Mesenchymal stem cell (in vitro differentiated cells and primary cell): ENCODE results near the gene SULT1E1.

ENCODE experiments used
- DNase-seq: peaks from one replicate; pipeline ENCODE4 v3.0.0-alpha.2; 2013
- H2AFZ ChIP-seq: one replicate; pipeline ENCODE4 v1.6.1; 2013; ENCODE audit warnings: low read depth, mild to moderate bottlenecking, control low read depth, inconsistent platforms, low read length, moderate library complexity
- H2AK5ac ChIP-seq: 2 replicates; pipeline ENCODE4 v1.6.1; 2013; ENCODE audit warnings: low read length, moderate library complexity, mild to moderate bottlenecking, inconsistent platforms; ENCODE audit not compliant: severe bottlenecking
- H2BK120ac ChIP-seq: one replicate; pipeline ENCODE4 v1.6.1; 2013; ENCODE audit warnings: low read depth, mild to moderate bottlenecking, inconsistent platforms, low read length, moderate library complexity
- H2BK12ac ChIP-seq, 2 experiments: one replicate each; pipeline ENCODE4 v1.6.1; 2013; ENCODE audit warnings: inconsistent platforms in 2 of 2, low read length in 2 of 2, mild to moderate bottlenecking in 2 of 2, moderate library complexity in 2 of 2, control low read depth in 1 of 2
- H2BK15ac ChIP-seq: one replicate; pipeline ENCODE4 v1.6.1; 2013; ENCODE audit warnings: mild to moderate bottlenecking, low read depth, inconsistent platforms; ENCODE audit not compliant: poor library complexity, severe bottlenecking
- H2BK5ac ChIP-seq: 2 replicates; pipeline ENCODE4 v1.6.1; 2013; ENCODE audit warnings: low read depth, mild to moderate bottlenecking, low read length, control low read depth, inconsistent platforms; ENCODE audit not compliant: poor library complexity, severe bottlenecking
- H3K14ac ChIP-seq, 2 experiments: one replicate each; pipeline ENCODE4 v1.6.1; 2013; ENCODE audit warnings: inconsistent platforms in 2 of 2, low read length in 2 of 2, control low read depth in 1 of 2, mild to moderate bottlenecking in 1 of 2, moderate library complexity in 1 of 2
- H3K18ac ChIP-seq, 2 experiments: one replicate each; pipeline ENCODE4 v1.6.1; 2013; ENCODE audit warnings: inconsistent platforms in 2 of 2, low read length in 2 of 2, control low read depth in 1 of 2, low read depth in 1 of 2, mild to moderate bottlenecking in 1 of 2
- H3K23ac ChIP-seq, 2 experiments: one replicate each; pipeline ENCODE4 v1.6.1; 2013; ENCODE audit warnings: inconsistent platforms in 2 of 2, low read length in 2 of 2, mild to moderate bottlenecking in 2 of 2, moderate library complexity in 2 of 2, control low read depth in 1 of 2
- H3K27ac ChIP-seq: 2 replicates; pipeline ENCODE4 v1.5.1; 2013; ENCODE audit warnings: mild to moderate bottlenecking, moderate library complexity, low read length, control low read depth, inconsistent platforms; ENCODE audit not compliant: poor library complexity, severe bottlenecking
- H3K27me3 ChIP-seq, 2 experiments: 2 replicates each; pipeline versions ENCODE4 v1.6.1 to v1.7.0; 2013; ENCODE audit warnings: low read length in 2 of 2, mild to moderate bottlenecking in 2 of 2, moderate library complexity in 2 of 2, control low read depth in 1 of 2, inconsistent platforms in 1 of 2; ENCODE audit not compliant: control insufficient read depth in 1 of 2, insufficient read depth in 1 of 2
- H3K36me3 ChIP-seq, 2 experiments: 2 replicates each; pipeline versions ENCODE4 v1.6.1 to v1.7.0; 2013; ENCODE audit warnings: low read length in 2 of 2, control low read depth in 1 of 2, inconsistent platforms in 1 of 2, low read depth in 1 of 2, mild to moderate bottlenecking in 1 of 2; ENCODE audit not compliant: insufficient read depth in 2 of 2, control insufficient read depth in 1 of 2
- H3K4ac ChIP-seq, 2 experiments: one replicate each; pipeline ENCODE4 v1.6.1; 2013; ENCODE audit warnings: inconsistent platforms in 2 of 2, low read length in 2 of 2, mild to moderate bottlenecking in 2 of 2, moderate library complexity in 2 of 2, control low read depth in 1 of 2, low read depth in 1 of 2
- H3K4me1 ChIP-seq: 2 replicates; pipeline ENCODE4 v1.6.1; 2013; ENCODE audit warnings: low read depth, low read length, control low read depth; ENCODE audit not compliant: control insufficient read depth, insufficient read depth
- H3K4me2 ChIP-seq: 2 replicates; pipeline ENCODE4 v1.6.1; 2013; ENCODE audit warnings: low read length, mild to moderate bottlenecking, inconsistent platforms; ENCODE audit not compliant: poor library complexity, severe bottlenecking
- H3K4me3 ChIP-seq, 2 experiments: 2 replicates each; pipeline versions ENCODE4 v1.5.1 to v1.7.0; 2013; ENCODE audit warnings: low read length in 2 of 2, mild to moderate bottlenecking in 2 of 2, control low read depth in 1 of 2, low read depth in 1 of 2; ENCODE audit not compliant: insufficient read depth in 1 of 2
- H3K79me1 ChIP-seq: replicated peaks from 2 replicates; pipeline ENCODE4 v1.6.1; 2013; ENCODE audit warnings: mild to moderate bottlenecking, control low read depth, low read length, inconsistent platforms; ENCODE audit not compliant: poor library complexity, severe bottlenecking
- H3K9ac ChIP-seq: 2 replicates; pipeline ENCODE4 v1.7.0; 2013; ENCODE audit warnings: mild to moderate bottlenecking, low read length, moderate library complexity
- H3K9me3 ChIP-seq: 2 replicates; pipeline ENCODE4 v1.7.0; 2013; ENCODE audit warnings: mild to moderate bottlenecking, low read length; ENCODE audit not compliant: control insufficient read depth
- H4K8ac ChIP-seq: one replicate; pipeline ENCODE4 v1.6.1; 2013; ENCODE audit warnings: inconsistent platforms, mild to moderate bottlenecking, low read length, moderate library complexity
- H4K91ac ChIP-seq: one replicate; pipeline ENCODE4 v1.6.1; 2013; ENCODE audit warnings: mild to moderate bottlenecking, low read length, inconsistent platforms
- WGBS: methylation state at CpG from one replicate; pipeline ENCODE4 v1.1.7; 2013; ENCODE audit warnings: mixed read lengths; 5-methylcytosine and 5-hydroxymethylcytosine counted together

The SULT1E1 gene

GRCh38 chr4:69832326-69833030 lies 27.5 kb downstream of the SULT1E1 start:
- Histone ChIP-seq H2BK15ac (no peak overlapping the region), H3K14ac (no peak overlapping the region), H2BK120ac (no peak overlapping the region), H3K36me3 (no peaks in the 10 kb centered on the region), H3K4me3 (no peak overlapping the region), H3K9ac (no peak overlapping the region), H3K79me1 (no peaks in the 10 kb centered on the region), H4K8ac (no peak overlapping the region), H3K4me1 (peaks cover 18% of the 10 kb centered on the region), H3K4ac (no peak overlapping the region), H3K4me2 (peak overlapping the region; percentile 9), H2BK5ac (peak overlapping the region; percentile 60), H3K27me3 (no peaks in the 10 kb centered on the region), H4K91ac (no peak overlapping the region), H3K27ac (peak overlapping the region; percentile 76), H3K9me3 (no peaks in the 10 kb centered on the region), H2AFZ (no peak overlapping the region), H2BK12ac (no peak overlapping the region), H3K23ac (no peak overlapping the region), H2AK5ac (peak overlapping the region; percentile 42), H3K18ac (no peak overlapping the region)
- DNase-seq = no peak
- WGBS = 75% methylated on average over 8 of the region's 10 CpGs

- Histone ChIP-seq H2BK120ac (no peak overlapping the region), H3K4me2 (no peak overlapping the region), H3K23ac (no peak overlapping the region), H2BK15ac (no peak overlapping the region), H3K4ac (no peak overlapping the region), H3K18ac (no peak overlapping the region), H3K4me3 (no peak overlapping the region), H2BK12ac (no peak overlapping the region), H3K9ac (no peak overlapping the region), H3K14ac (no peak overlapping the region), H3K27me3 (no peaks in the 10 kb centered on the region), H3K36me3 (no peaks in the 10 kb centered on the region), H3K79me1 (no peaks in the 10 kb centered on the region), H2AK5ac (peak overlapping the region; percentile 93), H3K9me3 (no peaks in the 10 kb centered on the region), H3K4me1 (peaks cover 18% of the 10 kb centered on the region), H4K8ac (no peak overlapping the region), H4K91ac (no peak overlapping the region), H3K27ac (peak overlapping the region; percentile 76), H2BK5ac (peak overlapping the region; percentile 60), H2AFZ (no peak overlapping the region)
- WGBS = 82% methylated on average over 16 of the region's 16 CpGs
- DNase-seq = no peak
Observed at GRCh38 chr4:69831646-69832325, 28.2 kb downstream of the SULT1E1 start.

- peaks cover 18% of the 10 kb centered on the region for H3K4me1 ChIP-seq
- no peaks in the 10 kb centered on the region for H3K36me3 ChIP-seq
- DNase-seq = no peak
- H3K9ac ChIP-seq = no peak overlapping the region
- H3K18ac ChIP-seq = no peak overlapping the region
- H3K79me1 ChIP-seq = no peaks in the 10 kb centered on the region
- no peak overlapping the region for H3K27ac ChIP-seq
- no peak overlapping the region for H2BK5ac ChIP-seq
- no peak overlapping the region for H3K4me3 ChIP-seq
- H3K27me3 ChIP-seq = no peaks in the 10 kb centered on the region
- H3K4ac ChIP-seq = no peak overlapping the region
- no peak overlapping the region for H2BK15ac ChIP-seq
- no peak overlapping the region for H2BK12ac ChIP-seq
- no peak overlapping the region for H3K23ac ChIP-seq
- no peak overlapping the region for H3K14ac ChIP-seq
- no peak overlapping the region for H3K4me2 ChIP-seq
- H2AFZ ChIP-seq = no peak overlapping the region
- no peak overlapping the region for H4K91ac ChIP-seq
- H3K9me3 ChIP-seq = no peaks in the 10 kb centered on the region
- no peak overlapping the region for H4K8ac ChIP-seq
- 87% methylated on average over 5 of the region's 5 CpGs for WGBS
- H2BK120ac ChIP-seq = no peak overlapping the region
- H2AK5ac ChIP-seq = peak overlapping the region; percentile 93
Observed at GRCh38 chr4:69831270-69831627, 28.7 kb downstream of the SULT1E1 start.

- Histone ChIP-seq H3K27ac (no peak overlapping the region), H2AFZ (no peak overlapping the region), H3K79me1 (no peaks in the 10 kb centered on the region), H3K9me3 (no peaks in the 10 kb centered on the region), H4K8ac (no peak overlapping the region), H2BK5ac (no peak overlapping the region), H3K18ac (no peak overlapping the region), H3K4ac (no peak overlapping the region), H3K27me3 (no peaks in the 10 kb centered on the region), H3K9ac (no peak overlapping the region), H3K4me3 (no peak overlapping the region), H3K4me1 (peaks cover 18% of the 10 kb centered on the region), H2BK15ac (no peak overlapping the region), H3K23ac (no peak overlapping the region), H2BK120ac (no peak overlapping the region), H2BK12ac (no peak overlapping the region), H3K14ac (no peak overlapping the region), H3K36me3 (no peaks in the 10 kb centered on the region), H4K91ac (no peak overlapping the region), H3K4me2 (no peak overlapping the region), H2AK5ac (peak overlapping the region; percentile 72)
- 64% methylated on average over 6 of the region's 6 CpGs for WGBS
- DNase-seq = no peak
Observed at GRCh38 chr4:69830560-69831269, 29.2 kb downstream of the SULT1E1 start.
